Stomach smooth muscle (tissue), 2 donors: ENCODE results near the gene CD70.
"Not testable (repeated sequence)": the region's sequence is repeated elsewhere in the genome, so short reads cannot be mapped to it uniquely, and the experiment has no call there.

Source experiments
- H3K27ac ChIP-seq: one replicate; pipeline ENCODE4 v1.7.0; 2013; ENCODE audit warnings: mild to moderate bottlenecking, low read length, inconsistent platforms
- H3K27me3 ChIP-seq, 2 donors: one replicate each; pipeline ENCODE4 v1.7.0; 2013; ENCODE audit warnings: low read length in 2 of 2; ENCODE audit not compliant: insufficient read depth in 2 of 2, control insufficient read depth in 1 of 2
- H3K36me3 ChIP-seq, 2 donors: one replicate each; pipeline ENCODE4 v1.7.0; 2013; ENCODE audit warnings: low read length in 2 of 2; ENCODE audit not compliant: control insufficient read depth in 2 of 2, insufficient read depth in 2 of 2
- H3K4me1 ChIP-seq: one replicate; pipeline ENCODE4 v1.7.0; 2013; ENCODE audit warnings: low read length; ENCODE audit not compliant: control insufficient read depth, insufficient read depth
- H3K4me3 ChIP-seq, 2 donors: one replicate each; pipeline ENCODE4 v1.7.0; 2013; ENCODE audit warnings: low read length in 2 of 2
- H3K9ac ChIP-seq, 2 donors: one replicate each; pipeline ENCODE4 v1.7.0; 2013; ENCODE audit warnings: low read length in 2 of 2, mild to moderate bottlenecking in 1 of 2
- H3K9me3 ChIP-seq, 2 donors: one replicate each; pipeline ENCODE4 v1.7.0; 2013; ENCODE audit warnings: low read length in 2 of 2; ENCODE audit not compliant: control insufficient read depth in 2 of 2
- donor health status: healthy.
- donor health status: Pancreatic carcinoma.

Gene CD70

DNA sequence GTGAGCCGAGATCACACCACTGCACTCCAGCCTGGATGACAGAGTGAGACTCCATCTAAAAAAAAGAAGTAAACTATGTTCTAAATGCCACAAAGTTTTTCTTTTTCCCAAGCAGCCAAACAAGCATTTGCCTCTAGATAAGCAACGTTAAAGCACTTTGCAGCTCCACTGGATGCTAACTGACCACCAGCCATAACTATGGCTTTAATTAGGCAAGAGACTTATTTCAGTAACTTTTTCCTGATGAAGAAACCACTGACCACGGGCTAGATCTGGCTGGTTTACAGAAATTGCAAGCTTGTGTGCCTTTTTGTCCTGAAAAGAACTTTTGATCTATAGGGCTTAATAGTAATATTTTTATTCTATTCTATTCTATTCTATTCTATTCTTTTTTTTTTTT, 22.1 kb downstream of the CD70 start:
- Histone ChIP-seq H3K27ac (no peak overlapping the region), H3K36me3 (no peaks in the 10 kb centered on the region), H3K9ac (no peak overlapping the region), H3K4me1 (no peaks in the 10 kb centered on the region), H3K27me3 (peaks cover 0 to 6% of the 10 kb centered on the region in 2 donors), H3K9me3 (peaks cover 4 to 7% of the 10 kb centered on the region in 2 donors), H3K4me3 (no peak overlapping the region)

DNA sequence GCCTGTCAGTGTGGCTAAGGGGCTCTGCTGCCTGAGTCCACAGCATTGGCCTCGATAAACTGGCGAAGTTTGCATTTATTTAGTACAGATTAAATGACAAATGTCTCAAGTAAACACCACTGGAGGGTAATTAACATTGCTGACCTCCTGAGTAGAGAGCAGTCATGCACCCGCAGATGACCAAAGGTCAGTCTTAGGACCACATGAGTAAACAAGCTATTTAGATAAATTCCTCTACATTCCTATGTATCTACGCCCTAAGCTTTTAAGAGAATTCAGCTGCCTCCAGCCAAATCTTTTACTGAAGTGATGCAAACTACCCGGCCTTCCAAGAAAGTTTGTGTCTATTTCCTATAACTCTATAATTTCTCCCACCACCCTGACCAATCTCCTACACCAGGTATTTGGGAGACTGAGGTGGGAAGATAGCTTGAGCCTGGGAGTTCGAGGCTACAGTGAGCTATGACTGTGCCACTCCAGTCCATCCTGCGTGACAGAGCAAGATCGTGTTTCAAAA, 22.9 kb downstream of the CD70 start:
- H3K27me3 ChIP-seq = peaks cover 0 to 6% of the 10 kb centered on the region in 2 donors
- H3K36me3 ChIP-seq = no peaks in the 10 kb centered on the region

DNA sequence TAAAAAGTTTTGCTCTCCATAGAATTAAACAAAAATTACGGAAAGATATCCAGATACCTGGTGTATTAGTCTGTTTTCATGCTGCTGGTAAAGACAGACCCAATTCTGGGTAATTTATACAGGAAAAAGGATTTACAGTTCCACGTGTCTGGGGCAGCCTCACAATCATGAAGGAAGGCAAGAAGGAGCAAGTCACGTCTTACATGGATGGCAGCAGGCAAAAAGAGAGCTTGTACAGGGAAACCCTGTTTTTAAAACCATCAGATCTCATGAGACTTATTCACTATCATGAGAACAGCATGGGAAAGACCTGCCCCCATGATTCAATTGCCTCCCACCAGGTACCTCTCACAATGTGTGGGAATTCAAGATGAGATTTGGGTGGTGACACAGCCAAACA, 24.2 kb downstream of the CD70 start:
- H3K4me1 ChIP-seq, H3K4me3 ChIP-seq, H3K36me3 ChIP-seq, H3K27ac ChIP-seq, H3K27me3 ChIP-seq, H3K9ac ChIP-seq: not testable (repeated sequence)
- H3K9me3 ChIP-seq = peaks cover 7 to 12% of the 10 kb centered on the region in 2 donors

More for the DNA sequence above, 22.9 kb downstream of the CD70 start:
- Histone ChIP-seq H3K9me3 (peaks cover 7 to 8% of the 10 kb centered on the region in 2 donors), H3K4me1 (no peaks in the 10 kb centered on the region), H3K27ac (no peak overlapping the region), H3K4me3 (no peak overlapping the region), H3K9ac (no peak overlapping the region)

DNA sequence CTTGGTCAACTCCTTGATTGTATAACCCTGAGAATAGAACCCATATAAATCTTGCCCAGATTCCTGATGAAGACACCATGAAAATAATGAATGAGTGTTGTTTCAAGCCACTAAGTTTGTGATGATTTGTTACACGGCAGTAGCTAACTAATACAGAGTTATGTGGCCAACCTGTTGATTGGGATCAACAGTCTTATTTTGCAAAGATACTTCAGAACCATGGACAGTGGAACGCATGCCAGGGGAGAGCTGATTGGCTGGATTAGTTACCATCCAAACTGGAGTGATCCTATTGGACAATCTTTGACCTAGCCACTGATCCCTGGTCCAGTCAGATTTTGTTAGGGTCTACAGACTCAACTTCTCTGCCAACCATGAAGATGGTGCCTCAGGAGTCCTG, 26.6 kb downstream of the CD70 start:
- Histone ChIP-seq H3K4me1 (no peaks in the 10 kb centered on the region), H3K27ac (no peak overlapping the region), H3K36me3 (no peaks in the 10 kb centered on the region), H3K27me3 (peaks cover 0 to 2% of the 10 kb centered on the region in 2 donors), H3K4me3 (no peak overlapping the region), H3K9ac (no peak overlapping the region), H3K9me3 (peaks cover 4 to 12% of the 10 kb centered on the region in 2 donors)

DNA sequence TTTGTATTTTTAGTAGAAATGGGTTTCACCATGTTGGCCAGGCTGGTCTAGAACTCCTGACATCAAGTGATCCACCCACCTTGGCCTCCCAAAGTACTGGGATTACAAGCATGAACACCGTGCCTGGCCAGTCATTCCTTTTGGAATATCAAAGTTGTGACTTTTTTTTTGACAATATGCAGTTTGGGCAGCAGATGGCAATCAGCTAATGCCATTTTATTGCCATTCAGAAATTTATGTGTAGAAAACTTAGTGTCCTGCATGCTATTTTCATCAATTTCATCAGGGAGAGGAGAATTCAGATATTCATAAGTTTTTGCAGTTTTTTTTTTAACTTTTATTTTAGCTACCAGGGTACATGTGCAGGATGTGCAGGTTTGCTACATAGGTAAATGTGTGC, 28.5 kb downstream of the CD70 start:
- H3K27ac ChIP-seq, H3K9ac ChIP-seq, H3K4me1 ChIP-seq, H3K27me3 ChIP-seq, H3K36me3 ChIP-seq, H3K4me3 ChIP-seq: not testable (repeated sequence)
- H3K9me3 ChIP-seq = peaks cover 4 to 12% of the 10 kb centered on the region in 2 donors

DNA sequence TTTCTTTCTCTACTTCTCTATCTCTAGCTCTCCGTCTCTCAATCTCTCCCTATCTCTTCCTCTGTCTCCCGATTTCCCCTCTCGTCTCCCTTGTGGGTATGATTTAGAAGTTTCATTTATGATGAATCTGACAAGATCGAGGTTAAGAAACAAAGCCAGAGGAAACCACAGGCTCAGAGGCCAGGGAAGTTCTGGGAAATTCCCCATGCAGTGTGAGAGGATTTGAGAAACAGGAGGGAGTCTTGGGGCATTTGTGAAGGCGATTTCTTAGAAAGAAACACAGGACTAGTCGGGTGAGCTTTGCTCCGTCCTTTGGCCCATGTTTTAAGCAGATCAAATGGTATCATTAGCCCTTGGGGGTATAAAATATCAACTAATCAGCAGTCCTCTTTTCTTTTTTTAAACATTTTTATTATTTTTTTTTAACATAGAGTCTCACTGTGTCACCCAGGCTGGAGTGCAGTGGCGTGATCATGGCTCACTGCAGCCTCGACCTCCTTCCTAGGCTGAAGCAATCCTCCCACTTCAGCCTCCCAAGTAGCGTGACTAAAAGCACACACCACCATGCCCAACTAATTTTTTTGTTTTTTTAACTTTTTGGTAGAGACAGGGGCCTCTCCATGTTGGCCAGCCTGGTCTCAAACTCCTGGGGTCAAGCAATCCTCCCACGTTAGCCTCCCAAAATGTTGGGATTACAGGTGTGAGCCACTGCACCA, 34.3 kb downstream of the CD70 start:
- no peak overlapping the region for H3K27ac ChIP-seq

DNA sequence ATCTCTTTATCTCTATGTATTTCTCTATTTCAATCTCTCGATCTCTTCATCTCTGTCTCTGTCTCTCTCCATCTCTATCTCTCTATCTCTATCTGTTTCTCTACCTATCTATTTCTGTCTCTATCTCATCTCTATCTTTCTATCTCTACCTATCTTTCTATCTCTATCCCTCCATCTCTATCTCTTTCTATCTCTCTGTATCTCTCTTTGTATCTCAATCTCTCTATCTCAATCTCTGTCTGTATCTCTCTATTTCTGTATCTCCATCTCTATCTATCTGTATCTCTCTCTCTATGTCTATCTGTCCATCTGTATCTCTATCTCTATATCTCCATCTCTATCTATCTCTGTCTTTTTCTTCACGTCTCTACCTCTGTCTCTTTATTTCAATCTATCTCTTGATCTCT, 34.9 kb downstream of the CD70 start:
- peaks cover 0 to 7% of the 10 kb centered on the region in 2 donors for H3K27me3 ChIP-seq
- H3K9me3 ChIP-seq = no peaks in the 10 kb centered on the region
- H3K4me1 ChIP-seq = no peaks in the 10 kb centered on the region
- H3K36me3 ChIP-seq = no peaks in the 10 kb centered on the region
- H3K9ac ChIP-seq = no peak overlapping the region
- H3K4me3 ChIP-seq = no peak overlapping the region
- H3K27ac ChIP-seq = no peak overlapping the region

More for the DNA sequence above, 34.3 kb downstream of the CD70 start:
- Histone ChIP-seq H3K4me3 (no peak overlapping the region), H3K9ac (no peak overlapping the region), H3K36me3 (no peaks in the 10 kb centered on the region), H3K9me3 (no peaks in the 10 kb centered on the region), H3K4me1 (no peaks in the 10 kb centered on the region), H3K27me3 (peaks cover 0 to 5% of the 10 kb centered on the region in 2 donors)

DNA sequence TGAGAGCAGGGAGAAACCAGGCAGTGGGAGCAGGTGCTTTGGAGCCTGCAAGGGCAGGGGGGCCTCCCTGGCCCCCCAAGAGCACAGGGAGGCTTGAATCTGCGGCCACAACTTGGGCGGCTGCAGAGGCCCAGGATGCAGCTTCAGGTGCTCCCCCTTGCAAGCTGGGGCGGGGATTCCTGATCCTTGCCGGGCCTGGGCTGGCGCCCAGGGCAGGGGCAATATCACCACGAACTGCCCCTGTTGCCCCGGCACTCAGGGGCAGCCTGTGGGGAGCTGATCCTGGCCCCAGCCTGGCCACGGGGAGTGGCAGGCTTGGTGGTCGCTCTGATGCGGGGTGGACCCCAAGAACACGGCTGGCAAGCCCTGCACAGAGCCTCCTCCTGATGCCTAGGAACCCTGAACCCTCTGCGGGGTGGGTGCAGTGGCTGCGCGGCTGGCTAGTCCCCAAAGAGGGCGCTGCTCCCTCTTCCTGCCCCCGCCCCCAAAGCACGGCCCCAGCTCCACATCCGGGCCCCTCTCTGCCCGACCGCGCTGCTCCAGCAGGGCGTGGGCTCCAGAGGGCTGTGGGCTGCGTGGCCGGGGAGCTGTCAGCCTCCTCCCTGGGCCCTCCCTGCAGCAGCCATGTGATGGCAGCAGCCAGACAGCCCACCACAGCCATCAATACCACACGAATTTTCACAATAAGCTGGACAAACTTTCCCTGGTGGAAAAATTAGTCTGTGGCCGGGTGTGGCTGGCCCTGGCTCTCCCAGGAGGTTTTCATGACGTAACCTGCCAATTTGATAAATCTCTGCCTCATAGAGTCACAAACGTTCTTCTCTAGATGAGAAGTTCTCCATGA, 39.1 kb downstream of the CD70 start:
- no peak overlapping the region for H3K4me3 ChIP-seq
- peaks cover 3 to 7% of the 10 kb centered on the region in 2 donors for H3K27me3 ChIP-seq
- no peak overlapping the region for H3K9ac ChIP-seq
- no peaks in the 10 kb centered on the region for H3K36me3 ChIP-seq
- no peaks in the 10 kb centered on the region for H3K9me3 ChIP-seq
- no peaks in the 10 kb centered on the region for H3K4me1 ChIP-seq
- H3K27ac ChIP-seq = no peak overlapping the region

DNA sequence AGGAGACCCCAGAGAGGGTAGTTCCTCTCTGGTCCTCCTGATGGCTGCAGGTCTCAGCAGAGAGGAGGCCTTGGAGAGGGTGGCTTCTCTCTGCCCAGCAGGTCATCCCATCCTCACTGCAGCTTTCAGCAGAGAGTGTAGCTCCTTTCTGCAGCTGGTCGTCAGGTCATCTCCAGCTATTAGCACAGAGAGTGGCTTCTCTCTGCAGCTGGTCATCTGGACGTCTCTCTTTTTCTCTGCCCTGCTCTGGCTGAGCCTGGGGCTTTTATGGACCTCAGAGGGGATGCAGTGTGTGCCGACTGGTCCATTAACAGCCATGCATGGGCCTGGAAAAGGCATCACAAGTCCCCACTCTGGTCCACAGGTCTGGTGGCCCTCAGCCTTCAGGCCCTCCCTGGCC, 39.9 kb downstream of the CD70 start:
- Histone ChIP-seq H3K9ac (no peak overlapping the region), H3K27ac (no peak overlapping the region), H3K4me3 (no peak overlapping the region), H3K9me3 (no peaks in the 10 kb centered on the region), H3K36me3 (no peaks in the 10 kb centered on the region), H3K4me1 (no peaks in the 10 kb centered on the region), H3K27me3 (peaks cover 3 to 9% of the 10 kb centered on the region in 2 donors)

DNA sequence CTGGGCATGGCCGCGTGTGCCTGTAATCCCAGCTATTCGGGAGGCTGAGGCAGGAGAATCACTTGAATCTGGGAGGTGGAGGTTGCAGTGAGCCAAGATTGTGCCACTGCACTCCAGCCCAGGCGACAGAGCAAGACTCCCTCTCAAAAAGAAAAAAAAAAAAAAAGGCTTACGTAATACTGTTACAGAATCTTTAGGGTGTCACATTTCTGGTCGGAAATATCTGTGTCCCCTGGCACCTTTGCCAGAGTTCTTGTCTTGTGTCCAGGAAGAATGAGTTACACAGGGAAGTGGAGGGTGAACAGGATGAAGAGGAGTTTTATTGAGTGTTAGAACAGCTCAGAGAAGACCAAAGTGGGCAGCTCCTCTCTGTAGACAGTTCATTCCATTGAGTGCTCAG, 40.3 kb downstream of the CD70 start:
- H3K27me3 ChIP-seq = peaks cover 3 to 11% of the 10 kb centered on the region in 2 donors
- H3K9me3 ChIP-seq, H3K27ac ChIP-seq, H3K36me3 ChIP-seq, H3K4me3 ChIP-seq, H3K9ac ChIP-seq, H3K4me1 ChIP-seq: not testable (repeated sequence)
